ENCODE data around the gene SOCS6. TPM values are rescaled to one million over a fixed set of nuclear protein-coding genes. Genes with fewer than 3 reads are reported as not detected.
A peak's percentile ranks its signal among the peaks of the same experiment; 100 is the strongest.

The SOCS6 gene
- total RNA-seq, 3 donors from 2014 or later (not counting 1 experiment from before 2014, with no cell fraction given): 2.5 to 8.1 (median 4.7) TPM

GRCh38 chr18:70292628-70293027, 3.8 kb downstream of the SOCS6 start:
- Mint-ChIP-seq H3K9me3 (no peaks in the 10 kb centered on the region), H3K27ac (no peak overlapping the region), H3K36me3 (no peaks in the 10 kb centered on the region), H3K4me3 (peak overlapping the region; percentile 2), H3K27me3 (ENCODE audit: low read depth in 2 of 2) (peaks cover 0 to 5% of the 10 kb centered on the region in 2 donors), H3K4me1 (peaks cover 35 to 47% of the 10 kb centered on the region in 2 donors)
- DNase-seq (no peak), ATAC-seq (no peak)
- peaks cover 19% of the 10 kb centered on the region for H3K4me1 ChIP-seq (ENCODE audit: control insufficient read depth, insufficient read depth, low read length)
- no peak for TF ChIP-seq CTCF (IDR thresholded peaks at IDR 0.05)
- no peaks in the 10 kb centered on the region for H3K9me3 ChIP-seq (ENCODE audit: control insufficient read depth, insufficient read depth, low read length)
- H3K27me3 ChIP-seq (ENCODE audit: control insufficient read depth, insufficient read depth, low read length): no peaks in the 10 kb centered on the region
- no peak overlapping the region for H3K27ac ChIP-seq (ENCODE audit: low read length)
- WGBS (ENCODE audit: insufficient coverage): 78% methylated on average over 5 of the region's 5 CpGs
- intact Hi-C loops (cut with micrococcal nuclease): no loop called here
- no peaks in the 10 kb centered on the region for H3K36me3 ChIP-seq (ENCODE audit: control insufficient read depth, insufficient read depth, low read length)
- H3K4me3 ChIP-seq (ENCODE audit: low read length): no peak overlapping the region

DNA sequence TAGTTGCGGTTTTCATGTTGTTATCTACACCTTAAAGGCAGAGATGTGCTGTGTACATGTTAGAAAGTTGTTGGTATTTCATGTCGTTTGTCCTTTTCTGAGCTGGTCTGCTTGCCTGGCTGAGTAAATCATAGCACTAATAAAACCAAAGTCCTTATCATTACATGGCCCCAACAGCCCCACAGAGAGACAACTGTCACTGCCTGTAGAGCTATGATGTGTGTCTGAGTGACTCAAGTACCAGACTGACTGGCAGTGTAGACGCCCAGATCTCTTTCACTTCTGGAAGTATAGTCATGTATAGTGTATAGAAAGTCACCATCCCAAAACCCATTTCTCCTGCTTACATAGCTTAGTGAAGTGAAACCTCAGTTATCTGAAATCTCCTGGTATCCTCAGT, 4.3 kb downstream of the SOCS6 start:
- DNase-seq (no peak), ATAC-seq (no peak)
- no peaks in the 10 kb centered on the region for H3K36me3 Mint-ChIP-seq
- intact Hi-C loops (cut with micrococcal nuclease): no loop called here
- no peak overlapping the region for H3K4me3 Mint-ChIP-seq
- peaks cover 0 to 5% of the 10 kb centered on the region in 2 donors for H3K27me3 Mint-ChIP-seq (ENCODE audit: low read depth in 2 of 2)
- Histone ChIP-seq H3K36me3 (ENCODE audit: control insufficient read depth, insufficient read depth, low read length) (no peaks in the 10 kb centered on the region), H3K27me3 (ENCODE audit: control insufficient read depth, insufficient read depth, low read length) (no peaks in the 10 kb centered on the region), H3K4me3 (ENCODE audit: low read length) (no peak overlapping the region), H3K27ac (ENCODE audit: low read length) (no peak overlapping the region), H3K9me3 (ENCODE audit: control insufficient read depth, insufficient read depth, low read length) (no peaks in the 10 kb centered on the region), H3K4me1 (ENCODE audit: control insufficient read depth, insufficient read depth, low read length) (peaks cover 19% of the 10 kb centered on the region)
- H3K4me1 Mint-ChIP-seq: peaks cover 35 to 42% of the 10 kb centered on the region in 2 donors
- WGBS (ENCODE audit: insufficient coverage): 100% methylated on average over 1 of the region's 3 CpGs
- H3K9me3 Mint-ChIP-seq: no peaks in the 10 kb centered on the region
- no peak for TF ChIP-seq CTCF (IDR thresholded peaks at IDR 0.05)
- no peak overlapping the region for H3K27ac Mint-ChIP-seq

DNA sequence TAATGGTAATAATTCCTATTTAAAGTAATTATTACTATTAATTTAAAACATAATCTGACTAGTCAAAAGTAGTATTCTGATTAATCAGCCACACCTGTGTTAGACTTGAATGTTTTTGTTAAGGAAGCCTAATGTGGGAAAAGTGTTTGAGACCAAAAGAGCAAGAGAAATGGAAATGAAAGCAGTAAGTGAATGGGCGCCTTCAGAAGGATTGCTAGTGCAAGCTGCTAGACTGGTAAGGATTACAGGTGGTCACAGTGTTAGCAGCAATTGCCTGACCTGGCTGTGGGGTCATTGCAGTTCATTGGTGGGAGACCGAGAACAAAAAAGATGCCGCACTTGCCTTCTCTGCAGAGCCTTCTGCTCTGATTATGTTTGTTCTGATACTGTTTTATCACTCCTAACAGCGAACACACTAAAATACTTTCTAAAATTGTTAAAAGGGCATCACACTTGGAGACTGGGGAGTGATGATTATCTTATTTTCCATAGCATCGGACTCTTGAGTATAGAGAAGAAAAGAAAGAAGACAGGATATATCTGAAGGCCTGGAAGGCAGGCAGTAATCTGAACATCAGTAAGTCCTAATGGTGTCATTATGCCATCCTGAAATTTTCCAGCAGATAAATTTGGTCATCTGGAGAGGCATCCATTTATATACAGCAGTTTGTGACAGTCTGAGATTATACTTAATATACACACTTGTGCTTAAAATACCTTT, 5.8 kb downstream of the SOCS6 start:
- peaks cover 18% of the 10 kb centered on the region for H3K4me1 ChIP-seq (ENCODE audit: control insufficient read depth, insufficient read depth, low read length)
- no peaks in the 10 kb centered on the region for H3K9me3 ChIP-seq (ENCODE audit: control insufficient read depth, insufficient read depth, low read length)
- H3K27me3 ChIP-seq (ENCODE audit: control insufficient read depth, insufficient read depth, low read length): no peaks in the 10 kb centered on the region
- ATAC-seq (no peak), DNase-seq (no peak)
- H3K4me3 ChIP-seq (ENCODE audit: low read length): no peak overlapping the region
- no peak overlapping the region for H3K27ac Mint-ChIP-seq
- H3K36me3 ChIP-seq (ENCODE audit: control insufficient read depth, insufficient read depth, low read length): no peaks in the 10 kb centered on the region
- no peak for TF ChIP-seq CTCF (IDR thresholded peaks at IDR 0.05)
- WGBS (ENCODE audit: insufficient coverage): 93% methylated on average over 4 of the region's 5 CpGs
- H3K4me1 Mint-ChIP-seq: peaks cover 35 to 52% of the 10 kb centered on the region in 2 donors
- peaks cover 0 to 5% of the 10 kb centered on the region in 2 donors for H3K27me3 Mint-ChIP-seq (ENCODE audit: low read depth in 2 of 2)
- H3K27ac ChIP-seq (ENCODE audit: low read length): no peak overlapping the region
- no peak overlapping the region for H3K4me3 Mint-ChIP-seq
- H3K9me3 Mint-ChIP-seq: no peaks in the 10 kb centered on the region
- no peaks in the 10 kb centered on the region for H3K36me3 Mint-ChIP-seq
- intact Hi-C loops (cut with micrococcal nuclease): no loop called here

All from natural killer cell (primary cell).